GM18499 (cell line): ENCODE data around the gene FADS2.

Experiments used
- ATAC-seq: cut with Tn5 transposase; IDR thresholded peaks from one replicate; pipeline ENCODE4 v1.9.1; 2021; ENCODE audit warnings: moderate number of reproducible peaks; ENCODE audit not compliant: insufficient read depth, unreplicated experiment

FADS2 gene

DNA sequence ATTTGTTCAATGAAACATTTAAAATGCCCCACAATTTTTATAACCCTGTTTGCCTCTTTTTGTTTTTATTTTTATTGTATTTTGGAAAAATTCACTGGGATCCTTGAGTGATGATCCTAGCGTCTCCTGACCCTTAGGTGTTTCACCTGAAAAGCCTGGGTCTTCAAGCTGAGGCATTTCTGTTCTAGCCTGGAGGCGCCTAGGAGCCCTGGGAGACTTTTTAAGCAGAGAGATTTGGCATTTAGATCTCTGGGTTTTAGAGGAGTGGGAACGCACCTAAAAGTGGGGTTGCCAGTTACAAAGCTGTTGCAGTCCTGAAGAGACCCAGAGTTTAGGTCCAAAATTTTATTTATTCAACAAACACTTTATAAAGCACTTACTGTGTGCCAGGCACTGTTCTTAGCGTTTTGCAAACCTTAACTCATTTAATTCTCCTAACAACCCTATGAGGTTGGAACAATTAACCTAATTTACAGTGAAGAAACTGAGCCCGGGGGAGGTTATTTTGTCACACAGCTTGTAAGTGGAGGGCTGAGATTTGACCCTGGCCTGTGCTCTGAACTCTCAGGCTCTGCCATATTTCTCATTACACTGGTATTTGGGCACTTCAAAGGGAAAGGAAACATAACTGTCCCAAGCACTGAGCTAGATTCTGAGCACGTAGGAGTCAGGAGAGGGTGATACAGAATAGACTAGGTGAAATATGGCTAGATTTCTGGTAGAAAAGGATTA is 10.5 kb upstream of the FADS2 start:
- no peak for ATAC-seq

DNA sequence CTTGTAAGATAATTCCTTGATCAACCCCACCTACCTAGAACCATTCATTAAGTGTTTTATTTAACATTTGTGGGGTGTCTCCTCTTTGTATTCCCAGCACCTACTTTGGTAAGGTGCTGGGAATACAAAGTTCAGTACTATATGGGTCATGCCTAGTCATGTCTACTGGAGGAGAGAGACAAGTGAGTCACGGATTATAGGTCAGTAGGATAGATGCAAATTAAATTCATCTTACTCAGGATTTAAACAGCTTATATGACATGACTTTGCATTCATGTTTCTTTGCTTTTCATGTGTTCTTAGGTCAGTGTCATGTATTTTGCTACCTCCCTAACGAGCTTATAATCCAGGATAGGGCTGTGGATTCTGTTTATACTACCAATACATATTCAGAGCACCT is 7.9 kb upstream of the FADS2 start:
- ATAC-seq, result no peak

GRCh38 chr11:61826930-61827570 is 1.1 kb upstream of the FADS2 start:
- ATAC-seq, result no peak

DNA sequence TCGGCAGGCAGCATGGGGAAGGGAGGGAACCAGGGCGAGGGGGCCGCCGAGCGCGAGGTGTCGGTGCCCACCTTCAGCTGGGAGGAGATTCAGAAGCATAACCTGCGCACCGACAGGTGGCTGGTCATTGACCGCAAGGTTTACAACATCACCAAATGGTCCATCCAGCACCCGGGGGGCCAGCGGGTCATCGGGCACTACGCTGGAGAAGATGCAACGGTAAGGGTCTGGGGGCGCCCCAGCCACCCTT is 204 bp downstream of the FADS2 start:
- ATAC-seq, result no peak

GRCh38 chr11:61828629-61829407 is 718 bp downstream of the FADS2 start:
- no peak for ATAC-seq

GRCh38 chr11:61829806-61830205 is 1.7 kb downstream of the FADS2 start:
- ATAC-seq, result no peak

DNA sequence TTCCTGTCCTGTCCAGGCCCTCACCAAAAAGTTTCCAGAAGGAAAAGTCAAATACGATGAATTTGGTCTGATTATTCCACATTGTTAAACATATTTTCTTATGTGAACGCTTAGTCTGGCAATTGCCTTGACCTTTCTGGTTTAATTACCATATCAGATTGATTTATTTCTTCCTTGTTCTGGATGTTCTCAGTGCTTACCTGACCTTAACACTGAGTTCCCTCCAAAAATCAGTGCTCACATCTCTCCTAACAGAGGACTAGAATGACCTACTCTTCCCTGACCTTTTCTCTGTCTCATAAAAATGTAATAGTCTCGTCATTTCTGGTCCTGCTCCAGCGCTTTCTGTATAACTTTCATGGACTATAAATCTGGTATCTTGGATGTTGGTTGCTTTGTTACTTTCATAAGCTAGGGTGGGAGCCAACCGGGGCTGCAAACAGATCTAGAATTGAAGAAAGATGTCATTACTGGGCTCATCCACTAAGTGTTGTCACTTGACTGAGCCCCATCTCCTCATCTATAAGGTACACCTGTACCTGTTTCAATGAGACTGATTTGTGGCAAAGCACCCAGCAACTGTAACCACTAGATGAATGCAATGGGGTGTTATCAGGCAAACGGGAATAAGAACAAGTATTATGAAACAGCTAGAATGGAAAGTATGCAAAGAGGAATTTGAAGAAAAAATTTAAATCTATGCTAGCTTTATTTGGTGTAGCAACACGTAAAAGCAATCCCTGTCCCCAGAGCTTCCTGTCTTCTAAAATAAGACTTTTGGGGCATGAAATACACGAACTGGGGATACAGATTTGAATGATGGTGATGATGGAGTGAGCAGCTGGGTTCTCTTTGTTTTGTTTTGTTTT is 2.4 kb downstream of the FADS2 start:
- no peak for ATAC-seq

- no peak for ATAC-seq
Measured at GRCh38 chr11:61832207-61832606, 4.1 kb downstream of the FADS2 start.

GRCh38 chr11:61832754-61833153 is 4.7 kb downstream of the FADS2 start:
- ATAC-seq, result no peak

GRCh38 chr11:61833471-61833870 is 5.4 kb downstream of the FADS2 start:
- no peak for ATAC-seq

DNA sequence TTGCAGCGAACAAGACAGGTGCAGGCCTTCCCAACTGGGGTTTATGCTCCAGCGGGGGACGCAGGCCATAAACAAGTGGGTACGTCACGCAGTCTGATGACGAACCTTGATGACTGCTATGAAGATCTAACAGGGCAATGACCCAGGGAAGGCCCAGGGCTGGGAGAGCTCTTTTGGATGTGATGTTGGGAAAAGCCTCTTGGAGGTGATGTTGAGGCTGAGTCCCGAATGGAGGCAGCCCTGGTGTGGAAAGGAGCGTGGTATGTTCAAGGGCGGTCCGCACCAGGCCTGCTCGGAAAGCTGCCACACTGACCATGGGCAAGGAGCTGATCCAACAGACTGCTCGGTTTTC is 5.8 kb downstream of the FADS2 start:
- ATAC-seq, result no peak

DNA sequence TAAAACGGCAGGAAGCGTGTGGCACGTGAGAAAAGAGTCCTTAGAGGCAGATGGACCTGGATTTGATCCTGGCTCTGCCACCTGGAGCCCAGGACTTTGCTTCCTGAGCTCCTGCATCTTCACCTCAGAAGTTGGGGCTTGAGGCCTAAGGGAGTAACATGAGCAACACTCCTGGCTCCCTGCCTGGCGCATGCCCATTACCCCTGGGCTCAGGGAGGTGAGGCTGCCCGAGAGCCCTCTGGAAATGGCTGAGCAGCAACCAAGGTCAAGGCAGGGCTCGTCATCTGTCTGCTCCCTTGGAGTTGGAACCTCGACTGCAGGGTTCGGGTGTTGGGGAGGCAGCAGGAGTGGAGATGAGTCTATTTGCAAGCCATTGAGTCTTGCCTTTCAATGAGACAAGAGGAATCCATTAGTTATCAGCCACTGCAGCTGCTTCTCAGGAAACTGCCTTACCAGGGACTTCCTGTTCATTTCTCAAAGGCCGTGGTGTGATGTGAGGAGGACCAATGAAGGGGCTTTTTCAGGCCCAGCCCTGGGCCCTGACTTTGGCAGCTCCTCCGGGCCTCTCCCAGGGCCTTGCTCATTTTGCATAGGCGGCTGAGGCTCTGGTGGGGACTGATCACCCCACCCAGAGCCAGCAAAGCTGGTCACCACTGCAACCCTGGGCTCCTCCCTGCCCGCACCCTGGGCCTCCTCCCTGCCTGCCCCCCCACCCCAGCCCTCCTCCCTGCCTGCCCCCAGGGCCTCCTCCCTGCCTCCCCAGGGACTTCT is 6.4 kb downstream of the FADS2 start:
- peak; percentile 74 for ATAC-seq

GRCh38 chr11:61836193-61836592 is 8.1 kb downstream of the FADS2 start:
- ATAC-seq, result no peak

DNA sequence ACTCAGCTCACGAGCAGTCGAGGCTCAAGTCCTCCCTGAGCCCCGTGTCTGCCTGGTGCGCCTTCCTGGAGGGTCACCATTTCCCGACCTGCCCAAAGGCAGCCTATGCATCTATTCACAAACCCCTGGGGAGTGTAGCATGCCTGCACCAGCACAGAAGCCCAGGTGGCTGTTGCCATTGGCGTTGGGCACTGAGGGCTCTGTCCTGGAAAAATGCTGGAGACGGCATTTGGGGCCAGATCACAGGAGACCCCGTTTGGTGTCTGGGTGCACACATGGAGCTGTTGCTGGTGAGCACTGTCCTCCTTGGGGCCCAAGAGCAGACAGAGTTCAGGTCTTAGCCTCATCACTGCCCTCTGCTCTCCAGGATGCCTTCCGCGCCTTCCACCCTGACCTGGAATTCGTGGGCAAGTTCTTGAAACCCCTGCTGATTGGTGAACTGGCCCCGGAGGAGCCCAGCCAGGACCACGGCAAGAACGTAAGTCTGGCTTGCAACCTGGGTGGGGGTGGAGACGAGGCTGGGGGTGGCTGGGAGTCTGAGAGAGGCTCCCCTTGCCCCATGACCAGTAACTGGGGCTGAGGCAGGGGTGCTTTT is 9.4 kb downstream of the FADS2 start:
- no peak for ATAC-seq

GRCh38 chr11:61838501-61838900 is 10.4 kb downstream of the FADS2 start:
- no peak for ATAC-seq

DNA sequence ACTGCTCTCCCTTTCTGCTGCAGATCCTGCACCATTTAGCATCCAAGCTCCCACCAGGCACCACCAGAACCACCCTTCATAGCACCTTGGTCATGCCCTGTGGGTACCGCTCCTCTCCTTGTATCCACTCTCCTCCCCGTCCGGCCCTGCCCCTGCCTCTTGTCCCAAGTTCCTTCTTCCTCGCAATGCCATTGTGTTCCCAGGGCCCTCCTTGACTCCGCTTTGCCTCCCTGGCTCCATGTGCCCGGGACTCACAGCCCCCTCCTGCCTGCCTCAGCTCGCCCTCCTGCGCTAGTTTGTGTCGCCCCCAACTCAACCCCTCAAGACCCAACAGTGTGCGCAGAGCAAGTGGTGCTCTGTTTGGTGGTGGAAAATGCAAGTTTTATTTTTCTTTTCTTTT is 10.8 kb downstream of the FADS2 start:
- no peak for ATAC-seq

- ATAC-seq, result no peak
Measured at GRCh38 chr11:61839742-61840141, 11.6 kb downstream of the FADS2 start.

GRCh38 chr11:61840371-61840770 is 12.3 kb downstream of the FADS2 start:
- ATAC-seq, result no peak

DNA sequence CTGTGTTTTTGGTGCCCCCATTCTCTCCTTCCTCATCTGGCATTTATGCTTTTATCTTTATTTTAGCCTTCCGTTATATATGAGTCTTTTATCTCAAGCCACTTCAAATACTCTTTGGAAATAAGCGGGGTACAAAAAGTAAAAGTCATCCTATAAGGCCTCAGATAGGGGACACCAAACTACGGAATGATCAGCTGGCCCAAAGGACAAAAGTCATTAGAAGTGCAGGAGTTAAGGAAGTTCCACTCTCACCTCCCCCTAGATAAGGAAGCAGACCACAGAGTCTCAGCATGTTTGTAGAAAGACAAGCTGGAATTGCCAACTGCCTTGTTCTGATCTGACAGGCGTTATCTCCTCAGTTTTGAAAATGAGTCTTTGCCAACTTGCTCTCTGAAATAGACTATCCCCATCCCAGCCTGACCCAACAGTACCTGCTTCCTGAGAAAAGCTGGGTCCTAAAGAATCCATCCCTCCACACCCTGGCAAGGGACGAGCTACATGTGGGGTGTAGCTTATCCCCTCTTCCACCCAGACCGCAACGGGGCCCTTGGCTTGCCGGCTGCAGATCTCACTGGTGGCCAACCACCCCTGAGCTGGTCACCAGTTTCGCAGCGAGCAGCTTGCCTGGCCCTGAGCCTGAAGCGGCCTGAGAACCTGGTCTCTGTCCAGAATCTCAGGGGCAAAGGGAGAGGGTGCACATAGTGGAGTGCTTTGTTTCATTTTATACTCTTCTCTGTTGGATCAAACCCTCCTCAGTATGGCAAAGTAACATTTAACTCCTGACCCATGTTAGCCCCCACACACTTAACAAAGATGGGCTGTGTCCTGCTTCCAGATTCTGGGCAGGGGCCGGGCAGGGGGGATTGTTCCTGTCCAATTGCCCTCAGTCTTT is 13.8 kb downstream of the FADS2 start:
- no peak for ATAC-seq
